HepG2 (cell line): ENCODE data around the gene CORO7. TPM values are rescaled to one million over a fixed set of nuclear protein-coding genes. Genes with fewer than 3 reads are reported as not detected.

Source experiments
- ATF4 ChIP-seq, 2 experiments: fragments of 450-650 bp in 1 of 2; sonication (generic) in 1 of 2; formaldehyde crosslinking; IDR thresholded peaks; 2 replicates each; pipeline versions ENCODE4 v1.5.0 to v1.8.0; 2020 to 2022; ENCODE audit warnings: mild to moderate bottlenecking in 1 of 2, missing genetic modification reagents in 1 of 2
- CENPX ChIP-seq: sonication (generic); formaldehyde crosslinking; IDR thresholded peaks from 2 replicates; pipeline ENCODE4 v1.9.0; 2021; ENCODE audit warnings: mild to moderate bottlenecking, missing genetic modification reagents, moderate library complexity
- PREB ChIP-seq: sonication (generic); formaldehyde crosslinking; IDR thresholded peaks from 2 replicates; pipeline ENCODE4 v1.4.0; 2020; ENCODE audit warnings: missing genetic modification reagents
- ZNF776 ChIP-seq: sonication (generic); formaldehyde crosslinking; IDR thresholded peaks from 2 replicates; pipeline ENCODE4 v1.4.0; 2020; ENCODE audit warnings: mild to moderate bottlenecking, missing genetic modification reagents
- polyA plus RNA-seq, 8 experiments: library from polyadenylated mRNA; depleted of rRNA in 3 of 8; stranded (reverse) in 7 of 8; unstranded in 1 of 8; fragments of >200 nt; fragmentation: Illumina TruSeq in 4 of 8; extraction: Trizol in 4 of 8; gene quantifications; 2 replicates each; pipeline versions ENCODE4 v1.2.1 to v1.2.3, GENCODE V29; 2011 to 2016; ENCODE audit warnings: low read depth in 4 of 8, missing spikeins in 1 of 8, mixed read lengths in 1 of 8; ENCODE audit not compliant: insufficient read depth in 1 of 8
- total RNA-seq, 5 experiments: library from RNA; depleted of rRNA; stranded (reverse); fragments of >200 nt; fragmentation: Illumina TruSeq; extraction: Trizol; gene quantifications; 2 replicates each; pipeline ENCODE4 v1.2.3, GENCODE V29; 2016; ENCODE audit warnings: low read depth in 1 of 5
- TF ChIP-seq, protein P1 (sequence below): sonication (generic); formaldehyde crosslinking; IDR thresholded peaks from 2 replicates; pipeline ENCODE4 v1.4.0; 2020; ENCODE audit warnings: missing genetic modification reagents, borderline replicate concordance

Gene CORO7
- total and polyA plus RNA-seq, 2 of the 13 experiments (the other 11 are each of a cell fraction or from before 2014, with no cell fraction given), result 9.9 to 14.3 TPM

DNA sequence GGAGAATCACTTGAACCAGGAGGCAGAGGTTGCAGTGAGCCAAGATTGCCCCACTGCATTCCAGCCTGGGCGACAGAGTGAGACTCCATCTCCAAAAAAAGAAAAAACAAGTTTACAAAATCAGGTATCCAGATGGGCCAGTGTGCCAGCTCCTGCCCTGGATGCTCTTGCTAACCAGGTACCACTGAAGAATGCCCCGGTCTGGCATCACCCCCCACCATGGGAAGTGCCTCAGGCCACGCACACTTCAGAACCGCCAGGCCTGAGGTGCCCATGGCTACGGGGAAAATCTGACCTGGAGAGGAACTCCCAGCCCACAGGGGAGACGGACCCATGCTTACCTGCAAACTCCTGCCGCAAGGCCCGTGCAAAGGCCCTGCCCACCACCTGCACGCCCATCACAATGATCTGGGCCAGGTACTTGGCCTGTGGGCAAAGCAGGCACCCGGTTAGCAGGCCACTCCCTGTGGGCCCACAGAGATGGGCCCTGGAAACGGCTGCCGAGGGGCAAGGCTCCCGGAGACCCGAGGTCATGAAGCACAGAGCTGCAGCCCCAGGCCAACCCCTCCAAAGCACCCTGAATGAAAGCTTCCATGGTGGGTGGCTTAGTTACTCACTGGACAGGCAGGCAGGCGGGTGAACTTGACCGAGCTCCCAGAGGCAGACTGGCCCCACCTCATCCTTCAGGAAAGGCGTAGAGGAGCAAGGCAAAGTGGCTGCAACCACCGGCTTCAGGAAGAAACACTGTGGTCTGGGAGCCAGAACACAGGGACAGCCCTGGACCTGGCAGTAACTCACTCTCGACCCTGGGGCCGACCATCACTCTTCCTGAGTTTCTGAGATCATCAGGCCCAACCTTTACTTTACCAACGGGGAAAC lies 73.3 kb downstream of the CORO7 start (continued):
- TF ChIP-seq ATF4 (CRISPR knock-in tag; IDR thresholded peaks at IDR 0.05), result no peak
- TF ChIP-seq PREB, result no peak
- TF ChIP-seq CENPX (CRISPR knock-in tag), result no peak
- TF ChIP-seq, protein P1, sequence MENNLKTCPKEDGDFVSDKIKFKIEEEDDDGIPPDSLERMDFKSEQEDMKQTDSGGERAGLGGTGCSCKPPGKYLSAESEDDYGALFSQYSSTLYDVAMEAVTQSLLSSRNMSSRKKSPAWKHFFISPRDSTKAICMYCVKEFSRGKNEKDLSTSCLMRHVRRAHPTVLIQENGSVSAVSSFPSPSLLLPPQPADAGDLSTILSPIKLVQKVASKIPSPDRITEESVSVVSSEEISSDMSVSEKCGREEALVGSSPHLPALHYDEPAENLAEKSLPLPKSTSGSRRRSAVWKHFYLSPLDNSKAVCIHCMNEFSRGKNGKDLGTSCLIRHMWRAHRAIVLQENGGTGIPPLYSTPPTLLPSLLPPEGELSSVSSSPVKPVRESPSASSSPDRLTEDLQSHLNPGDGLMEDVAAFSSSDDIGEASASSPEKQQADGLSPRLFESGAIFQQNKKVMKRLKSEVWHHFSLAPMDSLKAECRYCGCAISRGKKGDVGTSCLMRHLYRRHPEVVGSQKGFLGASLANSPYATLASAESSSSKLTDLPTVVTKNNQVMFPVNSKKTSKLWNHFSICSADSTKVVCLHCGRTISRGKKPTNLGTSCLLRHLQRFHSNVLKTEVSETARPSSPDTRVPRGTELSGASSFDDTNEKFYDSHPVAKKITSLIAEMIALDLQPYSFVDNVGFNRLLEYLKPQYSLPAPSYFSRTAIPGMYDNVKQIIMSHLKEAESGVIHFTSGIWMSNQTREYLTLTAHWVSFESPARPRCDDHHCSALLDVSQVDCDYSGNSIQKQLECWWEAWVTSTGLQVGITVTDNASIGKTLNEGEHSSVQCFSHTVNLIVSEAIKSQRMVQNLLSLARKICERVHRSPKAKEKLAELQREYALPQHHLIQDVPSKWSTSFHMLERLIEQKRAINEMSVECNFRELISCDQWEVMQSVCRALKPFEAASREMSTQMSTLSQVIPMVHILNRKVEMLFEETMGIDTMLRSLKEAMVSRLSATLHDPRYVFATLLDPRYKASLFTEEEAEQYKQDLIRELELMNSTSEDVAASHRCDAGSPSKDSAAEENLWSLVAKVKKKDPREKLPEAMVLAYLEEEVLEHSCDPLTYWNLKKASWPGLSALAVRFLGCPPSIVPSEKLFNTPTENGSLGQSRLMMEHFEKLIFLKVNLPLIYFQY (CRISPR knock-in tag), result no peak
- no peak for TF ChIP-seq ZNF776 (CRISPR knock-in tag)
